K562 (cell line): ENCODE data around the gene HOXC4. TPM values are rescaled to one million over a fixed set of nuclear protein-coding genes. Genes with fewer than 3 reads are reported as not detected.

Source experiments
- ATAC-seq: fragments of 200-7000 bp; cut with Tn5 transposase; 3 replicates; pipeline ENCODE4 v1.9.1; 2020; ENCODE audit warnings: moderate library complexity
- BruUV-seq: library from RNA; stranded (reverse); fragments of 400-500 nt; replicated peaks from 2 replicates; lab custom pipeline; 2021; lab: Mats Ljungman, UMichigan
- CTCF ChIA-PET: fragments of 300-600 bp; formaldehyde crosslinking; extraction: SDS; loops from one replicate; lab custom pipeline; 2021; ENCODE audit warnings: low intra/inter-chr PET ratio; lab: Yijun Ruan, JAX
- POLR2A ChIA-PET: fragments of 300-600, 350-650 bp; sonication (Branson Sonifier 250); formaldehyde crosslinking; extraction: SDS; loops from one replicate; lab custom pipeline; 2021; ENCODE audit warnings: antibody characterized with exemption, inconsistent platforms; lab: Yijun Ruan, JAX
- DNase-seq, 4 experiments: peaks; one replicate each; pipeline versions ENCODE4 v3.0.0 to v3.0.0-alpha.2; 2011 to 2018; ENCODE audit warnings: low spot score in 3 of 4, mixed read lengths in 3 of 4; ENCODE audit errors: extremely low read depth in 1 of 4
- FAIRE-seq: peaks from 2 replicates; lab custom pipeline; 2011; peaks lifted over from hg19 to GRCh38; lab: Jason Lieb, UNC
- H2AFZ ChIP-seq: 2 replicates; pipeline ENCODE4 v1.6.0; 2011; ENCODE audit warnings: low read depth, low read length, control low read depth, inconsistent platforms
- H3K27ac ChIP-seq: fragments of 200-600 bp; 3 replicates; pipeline ENCODE4 v1.8.0; 2011; ENCODE audit warnings: low read depth, mild to moderate bottlenecking, control low read depth, inconsistent platforms, low read length, moderate library complexity, mixed read lengths; ENCODE audit errors: extremely low read depth
- H3K27me3 ChIP-seq, 2 experiments: fragments of 300-600 bp in 1 of 2; 2 replicates in 1 of 2; 3 replicates in 1 of 2; pipeline versions ENCODE4 v1.6.0 to v1.8.0; 2011; ENCODE audit warnings: inconsistent platforms in 2 of 2, low read length in 2 of 2, mild to moderate bottlenecking in 1 of 2, mixed read lengths in 1 of 2, moderate library complexity in 1 of 2; ENCODE audit not compliant: control insufficient read depth in 2 of 2, insufficient read depth in 2 of 2
- H3K36me3 ChIP-seq: fragments of 300-600 bp; 3 replicates; pipeline ENCODE4 v1.8.0; 2011; ENCODE audit warnings: mild to moderate bottlenecking, low read length, inconsistent platforms; ENCODE audit not compliant: control insufficient read depth, insufficient read depth
- H3K4me1 ChIP-seq, 2 experiments: fragments of 200-600 bp in 1 of 2; replicated peaks in 1 of 2; 2 replicates in 1 of 2; 3 replicates in 1 of 2; pipeline versions ENCODE4 v1.5.1 to v1.8.0; 2011; ENCODE audit warnings: inconsistent platforms in 2 of 2, low read length in 2 of 2, mild to moderate bottlenecking in 1 of 2, mixed read lengths in 1 of 2, moderate library complexity in 1 of 2; ENCODE audit not compliant: control insufficient read depth in 2 of 2, insufficient read depth in 2 of 2
- H3K4me2 ChIP-seq: 2 replicates; pipeline ENCODE4 v1.6.1; 2011; ENCODE audit warnings: low read length, control low read depth, inconsistent platforms, mixed read lengths; ENCODE audit not compliant: insufficient read depth
- H3K4me3 ChIP-seq: fragments of 200-600 bp; sonication (generic), shearing (Covaris generic); 2 replicates; pipeline ENCODE4 v1.5.1; 2016; ENCODE audit warnings: control low read depth, inconsistent platforms
- H3K79me2 ChIP-seq: fragments of 200-600 bp; 3 replicates; pipeline ENCODE4 v1.8.0; 2011; ENCODE audit warnings: low read length, inconsistent platforms; ENCODE audit not compliant: control insufficient read depth, insufficient read depth
- H3K9ac ChIP-seq, 2 experiments: 2 replicates each; pipeline versions ENCODE4 v1.6.0 to v1.6.1; 2011; ENCODE audit warnings: low read depth in 2 of 2, low read length in 2 of 2, control low read depth in 1 of 2, inconsistent platforms in 1 of 2, mild to moderate bottlenecking in 1 of 2, mixed read lengths in 1 of 2; ENCODE audit not compliant: insufficient read depth in 1 of 2
- H3K9me1 ChIP-seq: one replicate; pipeline ENCODE4 v1.6.0; 2011; ENCODE audit warnings: inconsistent platforms, mild to moderate bottlenecking, low read length, moderate library complexity; ENCODE audit not compliant: control insufficient read depth, insufficient read depth
- H3K9me3 ChIP-seq: replicated peaks from 2 replicates; pipeline ENCODE4 v1.5.1; 2011; ENCODE audit warnings: low read depth, low read length, inconsistent platforms; ENCODE audit not compliant: control insufficient read depth, insufficient read depth
- H4K20me1 ChIP-seq: replicated peaks from 2 replicates; pipeline ENCODE4 v1.6.1; 2011; ENCODE audit warnings: low read length, inconsistent platforms, mixed read lengths; ENCODE audit not compliant: control insufficient read depth, insufficient read depth
- CLOCK ChIP-seq: fragments of 250-450 bp; sonication (Bioruptor Pico); IDR thresholded peaks from 2 replicates; pipeline ENCODE4 v1.4.0; 2020; ENCODE audit warnings: mild to moderate bottlenecking, moderate library complexity, borderline replicate concordance
- ERF ChIP-seq: fragments of 450-650 bp; formaldehyde crosslinking; IDR thresholded peaks from 2 replicates; pipeline ENCODE4 v1.4.0; 2020; ENCODE audit warnings: mild to moderate bottlenecking, mixed read lengths
- KDM2B ChIP-seq: fragments of 250-450 bp; sonication (Bioruptor Pico); IDR thresholded peaks from 2 replicates; pipeline ENCODE4 v1.8.0; 2021; ENCODE audit warnings: mild to moderate bottlenecking, moderate library complexity
- L3MBTL2 ChIP-seq: fragments of 450-650 bp; IDR thresholded peaks from 2 replicates; pipeline ENCODE4 v1.6.1; 2016; ENCODE audit warnings: mild to moderate bottlenecking, moderate library complexity
- MTA1 ChIP-seq: fragments of 450-650 bp; IDR thresholded peaks from 2 replicates; pipeline ENCODE4 v1.6.1; 2017; ENCODE audit warnings: borderline replicate concordance
- PYGO2 ChIP-seq: fragments of 450-650 bp; IDR thresholded peaks from 2 replicates; pipeline ENCODE4 v1.6.1; 2016; ENCODE audit warnings: mild to moderate bottlenecking, missing genetic modification characterization, moderate library complexity, missing compliant biosample characterization
- ZKSCAN1 ChIP-seq: fragments of 150-350 bp; IDR thresholded peaks from 2 replicates; pipeline ENCODE4 v1.6.1; 2016; ENCODE audit warnings: low read depth, low read length
- ZNF311 ChIP-seq: fragments of 250-450 bp; sonication (Bioruptor Pico); IDR thresholded peaks from 2 replicates; pipeline ENCODE4 v1.4.0; 2020; ENCODE audit warnings: mild to moderate bottlenecking, moderate library complexity
- ZNF347 ChIP-seq: fragments of 450-650 bp; formaldehyde crosslinking; IDR thresholded peaks from 2 replicates; pipeline ENCODE4 v1.4.0; 2020; ENCODE audit warnings: low read depth, mild to moderate bottlenecking, moderate library complexity
- ZNF407 ChIP-seq: fragments of 450-650 bp; IDR thresholded peaks from 2 replicates; pipeline ENCODE4 v1.6.1; 2016; ENCODE audit warnings: low read depth
- ZNF589 ChIP-seq: fragments of 200-800 bp; sonication (Bioruptor generic); IDR thresholded peaks from 2 replicates; pipeline ENCODE4 v1.6.1; 2016; ENCODE audit warnings: low read depth, missing genetic modification characterization, missing compliant biosample characterization
- WGBS: fragments of 100-300 bp; shearing (Covaris generic); methylation state at CpG from one replicate; pipeline ENCODE4 v1.1.6; 2016; ENCODE audit warnings: low coverage, mixed read lengths; ENCODE audit not compliant: insufficient coverage; ENCODE audit errors: missing lambda C conversion rate; 5-methylcytosine and 5-hydroxymethylcytosine counted together
- in situ Hi-C: fragments of 300-500 bp; cut with MboI; formaldehyde crosslinking; loops from 4 replicates; pipeline ENCODE4 v1.15.0; 2018; ENCODE audit warnings: inconsistent platforms, mixed read lengths
- intact Hi-C: fragments of 100-400 bp; cut with micrococcal nuclease; formaldehyde crosslinking; loops from 2 replicates; pipeline ENCODE4 v1.14.2; 2022
- polyA plus RNA-seq, 8 experiments: library from polyadenylated mRNA; depleted of rRNA in 4 of 8; stranded (reverse) in 5 of 8; unstranded in 3 of 8; fragments of >200 nt; fragmentation: Nextera tagmentation in 2 of 8; fragmentation: Illumina TruSeq in 1 of 8; extraction: Ambion mirVana in 2 of 8; extraction: Trizol in 1 of 8; gene quantifications; 2 replicates each; pipeline versions ENCODE4 v1.2.1 to v1.2.3, GENCODE V29; 2011 to 2014; ENCODE audit warnings: inconsistent platforms in 1 of 8, missing spikeins in 1 of 8
- total RNA-seq, 7 experiments: library from RNA; depleted of rRNA in 6 of 7; stranded (reverse); fragments of >200 nt in 6 of 7; fragmentation: Illumina TruSeq in 2 of 7; extraction: Trizol in 2 of 7; gene quantifications; 2 replicates each; pipeline versions ENCODE4 v1.2.1 to v1.2.3, GENCODE V29; 2011 to 2021; ENCODE audit warnings: low replicate concordance in 1 of 7

HOXC4 gene
- total and polyA plus RNA-seq, 9 of the 15 experiments (the other 6 are each of a cell fraction or from before 2014, with no cell fraction given): 0.06 to 1.5 (median 0.44) TPM; not detected in 1

GRCh38 chr12:54016051-54016450 is 37.6 kb upstream of the HOXC4 start:
- in situ Hi-C loops: no loop called here
- no peak for DNase-seq
- POLR2A ChIA-PET: interaction anchor here (0.5 to 2.1 kb wide), 4 partner anchors 9 to 28 kb away, joined by 3 to 10 read pairs (median 4); no protein-coding TSS in a partner anchor
- Histone ChIP-seq H3K4me3 (no peak overlapping the region), H3K9me1 (no peaks in the 10 kb centered on the region), H2AFZ (no peak overlapping the region), H3K27ac (no peak overlapping the region), H3K27me3 (no peaks in the 10 kb centered on the region), H3K79me2 (peaks cover 3% of the 10 kb centered on the region; the same call in 2 of the 3 replicates), H4K20me1 (no peaks in the 10 kb centered on the region), H3K36me3 (no peaks in the 10 kb centered on the region), H3K9ac (no peak overlapping the region), H3K4me2 (no peak overlapping the region), H3K9me3 (no peaks in the 10 kb centered on the region), H3K4me1 (peaks cover 12 to 36% of the 10 kb centered on the region in 2 experiments)
- intact Hi-C loops: loop anchor here (10.0 kb wide), 1 partner anchor 279 kb away; no protein-coding TSS in a partner anchor
- ATAC-seq: no peak
- 83% methylated on average over 3 of the region's 3 CpGs for WGBS
- BruUV-seq: no TSS peak
- CTCF ChIA-PET: no interaction called here
- FAIRE-seq: no peak
- no peak for TF ChIP-seq ZNF407
- no peak for TF ChIP-seq ZNF347
- no peak for TF ChIP-seq ZKSCAN1
- TF ChIP-seq ERF (CRISPR knock-in tag): no peak
- TF ChIP-seq ZNF589 (CRISPR knock-in tag): no peak
- TF ChIP-seq MTA1: no peak
- no peak for TF ChIP-seq L3MBTL2
- no peak for TF ChIP-seq KDM2B (CRISPR knock-in tag)
- TF ChIP-seq ZNF311 (CRISPR knock-in tag): no peak
- TF ChIP-seq CLOCK (CRISPR knock-in tag): no peak
- no peak for TF ChIP-seq PYGO2 (tag)
